ENCODE results near the gene TUBB2A. TPM values are rescaled to one million over a fixed set of nuclear protein-coding genes. Genes with fewer than 3 reads are reported as not detected.

TUBB2A gene
- total RNA-seq (2021; ENCODE audit: unreplicated experiment) (49.9 TPM), Bru-seq, nascent RNA (percentile 84 among the genes with signal in this experiment), BruChase-seq, experiment 1, labeled RNA remaining after a 6-hour chase (percentile 80 among the genes with signal in this experiment), BruChase-seq, experiment 2, labeled RNA remaining after a 2-hour chase (percentile 77 among the genes with signal in this experiment)
- 92.6 and 139 TPM in 2 replicates for polyA plus RNA-seq (2012)
- long read RNA-seq, transcript TUBB2A-201 (4 exons, 1,595 nt): major isoform, 27 of 76 reads
- long read RNA-seq, partial matches to known transcripts: 2 of 76 reads
- long read RNA-seq, other reads (novel, unspliced or antisense): 45 of 76 reads

GRCh38 chr6:3157131-3157933 is at the start of gene TUBB2A:
TUBB2A (minus strand) TSS chr6:3157544; CDS start chr6:3157463, 81 bp downstream.
- DNase-seq (ENCODE audit: low read depth, low spot score): peak; percentile 35
- Histone ChIP-seq H3K27me3 (ENCODE audit: insufficient read depth, low read length) (no peaks in the 10 kb centered on the region), H3K9ac (ENCODE audit: low read length) (peak within 1 kb of the TSS; percentile 92), H2AFZ (ENCODE audit: low read depth, low read length, poor library complexity, severe bottlenecking) (no peak within 1 kb of the TSS), H3K36me3 (ENCODE audit: control insufficient read depth in 1 of 2, insufficient read depth in 2 of 2, low read length in 2 of 2) (peaks cover 7 to 9% of the 10 kb centered on the region in 2 experiments; a peak in 3 of 4 replicates), H3K79me2 (ENCODE audit: insufficient read depth, low read length) (peaks cover 7% of the 10 kb centered on the region), H3K9me2 (ENCODE audit: insufficient read depth) (no peaks in the 10 kb centered on the region), H3K4me1 (ENCODE audit: control insufficient read depth in 1 of 2, insufficient read depth in 2 of 2, low read length in 2 of 2) (peaks cover 7 to 46% of the 10 kb centered on the region in 2 experiments; a peak in 3 of 4 replicates), H3K4me2 (ENCODE audit: low read length) (peak within 1 kb of the TSS; percentile 98), H4K20me1 (ENCODE audit: insufficient read depth) (no peaks in the 10 kb centered on the region), H3K4me3 (replicated peaks in 1 of 2; ENCODE audit: low read depth in 1 of 2, low read length in 2 of 2) (peak within 1 kb of the TSS; percentile 68 to 87), H3K9me3 (ENCODE audit: control insufficient read depth in 1 of 2, insufficient read depth in 1 of 2, low read depth in 1 of 2, low read length in 2 of 2) (no peaks in the 10 kb centered on the region), H3K27ac (ENCODE audit: low read depth, low read length) (peak within 1 kb of the TSS; percentile 68; the same call in 1 of the 2 replicates)
- no TSS peak for BruUV-seq (replicated peaks)
- POLR2A ChIA-PET: interaction anchor here (0.6 to 1.7 kb wide), 11 partner anchors 8 to 225 kb away, joined by 3 to 14 read pairs (median 4); no protein-coding TSS in a partner anchor
- RAD21 ChIA-PET (ENCODE audit: low non-redundant PET in 1 of 2, low total read pairs in 2 of 2, uncharacterized antibody in 2 of 2, unreplicated experiment in 2 of 2): no interaction called here
- ATAC-seq: peak; percentile 77
- CTCF ChIA-PET: interaction anchor here (0.6 to 0.7 kb wide), 2 partner anchors 31 to 94 kb away, joined by 3 read pairs; no protein-coding TSS in a partner anchor
- intact Hi-C loops (cut with micrococcal nuclease): loop anchor here (2.0 kb wide), 2 partner anchors 51 to 93 kb away; no protein-coding TSS in a partner anchor
- TF ChIP-seq POLR2AphosphoS5 (IDR thresholded peaks at IDR 0.05; ENCODE audit: low read depth, low read length) (peak; percentile 99), ZBTB33 (IDR thresholded peaks at IDR 0.05; ENCODE audit: extremely low read depth, insufficient replicate concordance, low read length) (peak; percentile 60), RAD21 (IDR thresholded peaks at IDR 0.05; ENCODE audit: low read depth) (peak; percentile 39; the same call in 1 of the 2 replicates), CTCF (IDR thresholded peaks at IDR 0.05 in 2 of 3, conservative IDR thresholded peaks at IDR 0.05 in 1 of 3; ENCODE audit: borderline replicate concordance in 1 of 3, insufficient read depth in 1 of 3, low read depth in 2 of 3, low read length in 2 of 3) (peak; percentile 41 to 55 (median 49)), EZH2 (IDR thresholded peaks at IDR 0.05) (no peak), YY1 (IDR thresholded peaks at IDR 0.05; ENCODE audit: extremely low read depth, insufficient replicate concordance, low read depth, low read length) (peak; percentile 42), POLR2A (IDR thresholded peaks at IDR 0.05; ENCODE audit: borderline replicate concordance, extremely low read depth, insufficient read depth, insufficient read length) (peak; percentile 97), SIN3A (IDR thresholded peaks at IDR 0.05; ENCODE audit: low read depth) (peak; percentile 96), JUND (IDR thresholded peaks at IDR 0.05) (0 out of 2 replicates have a peak, but pooled peaks have one; percentile 31), ELF1 (IDR thresholded peaks at IDR 0.05; ENCODE audit: borderline replicate concordance, low read depth) (no peak), CBX3 (IDR thresholded peaks at IDR 0.05; ENCODE audit: low read depth) (no peak), SRF (IDR thresholded peaks at IDR 0.05; ENCODE audit: low read depth) (no peak), FOSL1 (IDR thresholded peaks at IDR 0.05; ENCODE audit: low read depth) (no peak), ATF3 (IDR thresholded peaks at IDR 0.05) (no peak), EGR1 (IDR thresholded peaks at IDR 0.05; ENCODE audit: low read depth) (peak; percentile 98), EZH2phosphoT487 (IDR thresholded peaks at IDR 0.05; ENCODE audit: borderline replicate concordance) (no peak), SP1 (IDR thresholded peaks at IDR 0.05; ENCODE audit: low read depth) (peak; percentile 82)
- TF ChIP-seq, protein P1, sequence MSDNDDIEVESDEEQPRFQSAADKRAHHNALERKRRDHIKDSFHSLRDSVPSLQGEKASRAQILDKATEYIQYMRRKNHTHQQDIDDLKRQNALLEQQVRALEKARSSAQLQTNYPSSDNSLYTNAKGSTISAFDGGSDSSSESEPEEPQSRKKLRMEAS (IDR thresholded peaks at IDR 0.05): peak; percentile 69; the same call in 1 of the 2 replicates
